CD4-positive, alpha-beta T cell treated with Interferon alpha-2 for 1 hour (primary cell): ENCODE data around the gene TPBG.

Source experiments
- DNase-seq, 2 donors: peaks; one replicate each; pipeline ENCODE4 v3.0.0-alpha.2; 2020 to 2022

The TPBG gene, protein sequence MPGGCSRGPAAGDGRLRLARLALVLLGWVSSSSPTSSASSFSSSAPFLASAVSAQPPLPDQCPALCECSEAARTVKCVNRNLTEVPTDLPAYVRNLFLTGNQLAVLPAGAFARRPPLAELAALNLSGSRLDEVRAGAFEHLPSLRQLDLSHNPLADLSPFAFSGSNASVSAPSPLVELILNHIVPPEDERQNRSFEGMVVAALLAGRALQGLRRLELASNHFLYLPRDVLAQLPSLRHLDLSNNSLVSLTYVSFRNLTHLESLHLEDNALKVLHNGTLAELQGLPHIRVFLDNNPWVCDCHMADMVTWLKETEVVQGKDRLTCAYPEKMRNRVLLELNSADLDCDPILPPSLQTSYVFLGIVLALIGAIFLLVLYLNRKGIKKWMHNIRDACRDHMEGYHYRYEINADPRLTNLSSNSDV

DNA sequence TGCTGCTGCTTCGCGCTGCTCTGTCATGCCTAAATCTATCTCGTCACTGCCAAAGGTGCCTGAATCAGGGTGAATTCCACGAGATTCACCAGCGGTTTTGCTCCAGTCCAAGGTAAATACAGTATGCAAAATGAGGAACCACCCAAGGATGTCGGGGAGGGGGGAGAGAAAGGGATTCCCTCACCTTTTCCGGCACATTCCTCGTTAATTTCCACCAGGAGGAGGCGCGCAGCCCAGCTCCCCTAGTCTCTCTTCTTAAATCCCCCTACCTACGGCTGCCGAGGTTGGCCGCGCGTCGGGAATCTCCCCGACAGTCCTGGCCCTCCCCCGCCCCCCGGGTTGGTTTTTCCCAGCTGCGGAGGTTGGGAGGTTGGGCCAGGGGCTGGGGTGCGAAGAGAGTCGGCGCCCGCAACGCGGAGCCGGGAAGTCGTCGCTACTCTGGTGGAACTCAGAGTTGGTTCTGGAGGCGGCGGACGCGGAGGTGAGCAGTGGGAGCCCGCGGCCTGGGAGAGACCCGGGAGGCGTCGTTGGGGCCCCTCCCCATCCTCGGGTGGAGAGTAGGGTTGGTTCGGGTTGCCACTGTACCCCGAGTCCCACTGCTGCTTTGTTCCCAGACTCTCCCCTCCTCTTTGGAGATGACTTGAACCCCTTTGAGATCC is at the start of gene TPBG:
Gene TPBG (plus strand): TSS at position 390 of the 659 bp plus-strand sequence. CDS start 1,145 bp downstream, outside the sequence.
- DNase-seq = peak in 1 of 2 donors; percentile 14

DNA sequence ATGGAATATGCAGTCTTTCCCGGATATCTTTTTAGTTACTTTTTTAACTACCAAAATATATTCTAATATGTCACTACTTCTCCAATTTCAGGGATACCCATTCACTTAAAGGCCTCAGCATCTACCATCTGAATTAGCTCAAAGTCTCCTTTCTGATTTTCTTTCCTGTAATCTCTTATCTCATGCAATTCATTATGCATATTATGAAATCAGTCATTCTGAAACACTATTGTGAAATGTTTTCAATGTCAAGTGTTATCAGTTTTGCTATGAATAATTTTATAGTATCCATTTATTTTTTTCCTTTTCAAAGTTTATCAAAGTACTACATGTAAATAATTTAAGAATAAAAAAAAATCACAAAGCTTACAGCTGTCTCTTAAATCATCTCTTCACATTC is 41.2 kb upstream of the TPBG start:
- no peak for DNase-seq

GRCh38 chr6:82329766-82330165 is 33.9 kb upstream of the TPBG start:
- no peak for DNase-seq

DNA sequence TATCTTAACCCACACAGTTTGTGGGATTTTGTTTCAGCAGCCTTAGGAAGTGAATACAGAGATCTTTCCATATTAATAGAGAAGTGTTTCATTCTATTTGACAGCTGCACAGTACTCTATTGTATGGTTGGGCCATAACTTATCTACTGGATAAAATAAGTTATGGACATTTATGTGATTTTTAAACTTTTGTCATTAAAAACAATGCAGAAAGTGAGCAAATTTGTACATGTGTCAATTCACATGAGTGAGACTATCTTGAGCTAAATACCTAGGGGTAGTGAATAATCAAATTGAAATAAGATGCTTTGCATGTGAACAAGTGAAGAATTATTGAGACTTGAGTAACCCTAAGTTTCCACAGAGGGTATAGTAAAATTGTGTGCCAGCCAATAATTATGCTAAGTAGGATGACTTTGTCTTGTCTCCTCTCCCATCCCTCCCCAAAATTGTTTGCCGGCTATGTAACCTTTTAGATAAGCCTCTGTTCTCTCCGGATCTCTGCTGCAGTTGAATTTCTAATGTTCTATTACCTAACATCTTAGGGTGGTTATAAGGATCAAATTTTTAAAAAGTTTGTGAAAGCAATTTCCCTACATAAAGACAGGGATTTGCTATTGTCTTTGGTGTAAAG is 33.3 kb upstream of the TPBG start:
- no peak for DNase-seq

DNA sequence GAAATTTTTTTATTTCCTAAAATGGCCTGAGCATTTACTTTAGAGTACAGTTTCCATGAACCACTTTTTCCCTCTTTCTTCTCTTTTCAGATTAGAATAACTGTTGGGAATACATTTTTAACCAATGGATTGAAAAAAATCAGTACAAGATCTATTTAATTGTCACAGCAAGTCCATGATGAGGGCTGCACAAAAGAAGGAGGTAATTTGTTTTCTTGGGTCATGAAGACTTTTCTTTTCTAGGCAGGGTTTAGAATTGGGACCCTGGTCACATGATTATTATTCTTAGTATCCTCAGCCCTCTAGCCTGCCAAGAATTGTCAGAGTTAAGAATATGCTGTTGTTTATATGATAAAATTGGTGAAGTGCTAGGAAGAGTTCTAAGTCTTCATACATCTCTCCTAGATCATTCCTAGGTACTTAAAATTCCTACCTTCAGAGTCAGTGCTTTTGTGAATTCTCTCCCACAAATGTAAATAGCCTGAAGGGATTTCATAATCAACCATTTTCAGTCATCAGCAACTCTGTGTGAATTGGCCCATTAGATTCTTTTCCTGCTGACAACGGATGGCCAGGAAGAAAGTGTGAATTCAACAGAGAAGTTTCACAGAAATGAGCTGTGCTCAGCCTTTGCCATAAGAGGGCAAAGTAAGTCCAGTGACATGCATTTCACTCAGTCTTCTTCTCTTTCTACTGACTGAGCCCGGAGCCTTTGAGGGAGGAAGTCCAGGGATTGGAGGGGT is 32.4 kb upstream of the TPBG start:
- no peak for DNase-seq

DNA sequence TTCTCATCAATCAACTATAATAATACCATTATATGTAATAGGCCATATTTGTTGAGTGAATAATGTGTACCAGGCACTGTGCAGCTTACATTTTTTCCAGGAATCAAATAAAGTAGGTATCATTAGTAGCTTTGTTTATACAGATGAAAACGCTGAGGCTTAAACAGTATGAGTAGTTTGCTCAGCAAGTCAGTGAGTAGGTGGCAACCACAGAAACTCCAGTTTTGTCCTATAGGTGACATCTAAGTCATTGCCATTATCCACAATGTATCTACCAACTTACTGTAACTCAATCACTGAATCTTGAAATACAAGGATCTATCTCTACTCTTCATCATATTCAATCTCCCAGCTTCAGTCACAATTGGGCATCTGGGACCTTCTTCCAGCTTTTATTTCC is 29.8 kb upstream of the TPBG start:
- no peak for DNase-seq

- no peak for DNase-seq
Observed at GRCh38 chr6:82337688-82338257, 25.8 kb upstream of the TPBG start.

DNA sequence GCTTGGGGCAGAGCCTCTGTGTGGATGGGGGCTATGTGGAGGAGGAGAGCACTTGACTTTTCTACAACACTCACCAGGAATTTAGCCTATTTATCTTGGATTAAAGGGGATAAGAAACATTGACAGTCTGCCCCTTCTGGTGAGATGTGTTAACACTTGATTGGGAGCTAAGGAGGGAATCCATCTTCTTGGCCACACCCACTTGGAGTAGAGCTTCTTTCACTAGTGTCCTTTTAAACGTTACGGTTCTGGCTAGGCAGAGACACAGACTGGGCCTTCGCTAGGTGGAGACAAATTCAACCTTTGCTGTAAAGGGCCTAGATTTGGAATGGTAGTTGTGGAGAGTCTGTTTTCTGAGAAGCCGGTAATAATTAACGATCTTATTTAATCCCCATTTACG is 15.5 kb upstream of the TPBG start:
- DNase-seq = no peak

DNA sequence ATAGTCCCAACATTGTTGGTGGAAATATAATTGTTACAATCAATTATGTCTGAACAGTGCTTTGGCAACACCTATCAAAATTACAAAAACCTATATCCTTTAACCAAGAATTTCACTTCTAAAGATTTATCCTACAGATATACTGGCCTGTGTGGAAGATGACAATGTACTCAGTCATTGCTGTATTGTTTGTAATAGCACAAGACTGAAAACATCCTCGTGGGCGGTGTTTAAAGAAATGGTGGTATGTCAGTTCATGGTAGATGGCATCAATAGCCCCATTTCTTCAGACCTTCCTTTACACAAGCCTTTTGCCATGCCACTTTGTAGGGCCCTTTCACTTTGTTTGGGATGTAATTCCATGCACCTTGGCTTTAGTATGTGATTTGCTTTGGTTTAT is 9.8 kb upstream of the TPBG start:
- DNase-seq = no peak

GRCh38 chr6:82360552-82360951 is 3.1 kb upstream of the TPBG start:
- no peak for DNase-seq

- no peak for DNase-seq
Observed at GRCh38 chr6:82361631-82362030, 2.0 kb upstream of the TPBG start.

GRCh38 chr6:82362144-82362543 is 1.5 kb upstream of the TPBG start:
- no peak for DNase-seq

GRCh38 chr6:82362878-82363427 is 664 bp upstream of the TPBG start:
- DNase-seq = no peak

DNA sequence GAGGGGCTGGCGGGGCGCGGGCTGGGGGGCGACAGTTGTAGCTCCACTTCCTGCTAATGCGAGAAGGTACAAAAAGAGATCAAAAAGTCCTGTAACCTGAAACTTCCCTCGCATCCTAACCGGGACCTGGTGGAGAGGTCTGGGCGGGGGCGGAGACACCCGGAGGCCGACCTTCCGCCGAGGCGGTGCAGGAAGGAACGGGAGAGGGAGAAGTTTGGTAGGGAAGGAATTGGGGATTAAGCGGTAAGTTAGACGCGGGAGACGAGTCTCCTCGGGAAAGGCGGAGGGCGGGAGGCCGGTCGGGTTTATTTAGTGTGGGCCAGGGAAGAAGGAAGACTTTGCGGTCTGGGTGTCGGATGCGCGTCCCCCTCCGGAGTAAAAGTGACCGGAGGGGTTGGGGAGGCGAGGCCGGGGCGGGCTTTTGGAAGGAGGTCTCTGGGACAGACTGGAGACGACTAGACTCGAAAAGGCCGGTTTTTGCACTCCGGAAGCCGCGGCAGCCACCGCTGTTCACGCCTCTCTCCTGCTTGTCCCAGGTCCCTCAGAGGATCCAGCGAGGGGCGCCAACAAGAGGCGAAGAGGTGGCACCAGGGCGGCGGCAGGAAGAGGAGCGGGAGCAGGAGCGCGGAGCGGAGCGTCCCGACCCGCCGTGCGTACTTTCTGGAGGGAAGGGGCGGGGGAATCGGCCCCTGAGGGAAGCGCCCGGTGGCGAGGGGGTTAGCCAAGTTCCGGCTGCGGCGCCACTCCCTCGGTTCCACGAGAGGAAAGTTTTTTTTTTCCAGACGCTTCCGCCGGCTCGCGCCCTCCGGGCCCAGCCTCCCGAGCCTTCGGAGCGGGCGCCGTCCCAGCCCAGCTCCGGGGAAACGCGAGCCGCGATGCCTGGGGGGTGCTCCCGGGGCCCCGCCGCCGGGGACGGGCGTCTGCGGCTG is 734 bp downstream of the TPBG start:
- DNase-seq = peak in 1 of 2 donors; percentile 12

DNA sequence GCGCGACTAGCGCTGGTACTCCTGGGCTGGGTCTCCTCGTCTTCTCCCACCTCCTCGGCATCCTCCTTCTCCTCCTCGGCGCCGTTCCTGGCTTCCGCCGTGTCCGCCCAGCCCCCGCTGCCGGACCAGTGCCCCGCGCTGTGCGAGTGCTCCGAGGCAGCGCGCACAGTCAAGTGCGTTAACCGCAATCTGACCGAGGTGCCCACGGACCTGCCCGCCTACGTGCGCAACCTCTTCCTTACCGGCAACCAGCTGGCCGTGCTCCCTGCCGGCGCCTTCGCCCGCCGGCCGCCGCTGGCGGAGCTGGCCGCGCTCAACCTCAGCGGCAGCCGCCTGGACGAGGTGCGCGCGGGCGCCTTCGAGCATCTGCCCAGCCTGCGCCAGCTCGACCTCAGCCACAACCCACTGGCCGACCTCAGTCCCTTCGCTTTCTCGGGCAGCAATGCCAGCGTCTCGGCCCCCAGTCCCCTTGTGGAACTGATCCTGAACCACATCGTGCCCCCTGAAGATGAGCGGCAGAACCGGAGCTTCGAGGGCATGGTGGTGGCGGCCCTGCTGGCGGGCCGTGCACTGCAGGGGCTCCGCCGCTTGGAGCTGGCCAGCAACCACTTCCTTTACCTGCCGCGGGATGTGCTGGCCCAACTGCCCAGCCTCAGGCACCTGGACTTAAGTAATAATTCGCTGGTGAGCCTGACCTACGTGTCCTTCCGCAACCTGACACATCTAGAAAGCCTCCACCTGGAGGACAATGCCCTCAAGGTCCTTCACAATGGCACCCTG is 1.6 kb downstream of the TPBG start:
- DNase-seq = no peak

DNA sequence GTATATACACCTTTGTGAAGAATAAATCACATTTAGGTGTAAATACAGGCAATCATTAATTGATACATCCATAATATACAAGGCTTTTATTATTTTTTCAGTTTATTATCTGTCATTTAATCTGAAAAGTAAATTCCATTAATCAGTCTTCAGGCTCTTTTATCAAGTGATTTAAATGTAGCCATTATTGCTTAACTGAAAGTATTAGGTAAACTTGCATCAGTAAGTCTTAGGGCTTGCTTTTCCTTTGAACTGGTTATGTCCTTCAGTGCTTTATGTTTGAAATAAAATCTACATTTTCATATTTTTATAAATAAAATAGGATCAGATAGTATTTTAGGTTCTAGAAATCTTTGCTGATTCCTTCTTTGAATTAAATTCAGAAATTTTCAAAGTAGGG is 4.1 kb downstream of the TPBG start:
- DNase-seq = no peak

DNA sequence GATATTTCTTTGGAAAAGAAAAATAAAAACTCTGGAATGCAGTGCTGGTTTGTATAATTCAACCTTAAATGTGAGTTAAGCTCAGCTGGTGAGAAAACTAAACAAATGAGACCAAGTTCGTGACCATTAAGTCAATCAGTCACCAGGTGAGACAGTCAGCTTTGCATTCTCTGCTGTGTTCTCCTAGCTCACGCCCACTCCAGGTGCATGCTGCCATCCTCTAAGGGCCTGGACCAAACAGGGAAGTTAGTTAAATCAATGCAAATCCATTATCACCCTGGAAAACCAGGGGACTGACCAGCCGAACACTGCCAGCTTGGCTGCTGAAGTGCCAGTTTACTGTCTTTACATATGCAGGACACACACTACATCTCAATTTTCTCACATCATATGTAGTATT is 7.2 kb downstream of the TPBG start:
- no peak for DNase-seq

DNA sequence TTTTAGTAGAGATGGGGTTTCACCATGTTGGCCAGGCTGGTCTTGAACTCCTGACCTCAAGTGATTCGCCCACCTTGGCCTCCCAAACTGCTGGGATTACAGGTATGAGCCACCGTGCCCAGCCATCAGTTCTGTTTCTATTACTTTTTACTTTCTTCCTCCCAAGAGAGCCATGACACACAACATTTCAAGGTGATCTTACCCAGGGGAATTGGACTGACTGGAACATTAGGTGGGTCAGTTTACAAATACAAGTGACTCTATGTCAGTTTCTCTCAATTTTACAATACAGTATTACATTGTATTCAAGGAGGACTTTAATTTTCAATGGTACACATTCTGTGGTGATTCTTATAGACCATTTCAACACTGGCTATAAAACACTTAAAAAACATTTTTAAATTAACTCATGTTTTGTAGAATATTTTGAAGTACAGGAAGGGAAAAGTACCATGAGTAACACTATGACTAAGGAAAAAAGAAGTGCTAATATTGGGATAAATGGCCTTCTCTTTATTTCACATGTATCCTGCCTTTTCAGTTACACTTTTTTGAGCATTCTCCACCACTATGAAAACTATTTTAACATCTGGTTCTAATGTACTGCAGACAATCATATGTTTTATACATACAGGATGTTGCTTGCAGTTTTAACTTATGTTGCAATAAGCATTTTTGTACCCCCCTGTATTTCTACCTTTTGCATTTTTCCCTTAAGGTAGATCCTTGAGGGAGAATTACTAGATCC is 8.4 kb downstream of the TPBG start:
- no peak for DNase-seq

DNA sequence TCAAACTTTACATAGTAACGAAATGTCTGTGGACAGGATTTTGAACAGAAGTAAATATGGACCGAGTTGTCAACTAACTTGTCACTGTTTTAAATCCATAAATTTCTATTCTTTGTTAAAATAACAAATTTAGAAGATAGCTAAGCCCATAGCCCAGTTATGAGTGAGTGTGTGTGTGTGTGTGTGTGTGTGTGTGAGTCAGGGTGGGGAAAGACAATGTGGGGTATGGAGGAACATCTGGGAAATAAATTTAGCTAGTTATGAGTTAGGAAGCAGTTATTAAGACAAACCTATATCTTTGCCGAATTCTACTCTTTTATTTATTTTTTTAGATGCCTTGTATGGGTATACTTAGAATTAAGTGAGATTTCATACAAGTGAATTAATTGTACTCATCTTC is 9.0 kb downstream of the TPBG start:
- DNase-seq = no peak

GRCh38 chr6:82374516-82374915 is 10.9 kb downstream of the TPBG start:
- DNase-seq = no peak
